ENCODE results near the gene KCNH6.

The KCNH6 gene

GRCh38 chr17:63563339-63563738 lies 40.2 kb downstream of the KCNH6 start:
- DNase-seq = no peak

- no peak for DNase-seq
Observed at GRCh38 chr17:63564562-63564961, 41.4 kb downstream of the KCNH6 start.

GRCh38 chr17:63567229-63567628 lies 44.1 kb downstream of the KCNH6 start:
- no peak for DNase-seq

- DNase-seq = no peak
Observed at GRCh38 chr17:63568563-63568962, 45.4 kb downstream of the KCNH6 start.

- peak in 1 of 2 donors; percentile 67 for DNase-seq
Observed at GRCh38 chr17:63571632-63572310, 48.6 kb downstream of the KCNH6 start.

- DNase-seq = no peak
Observed at GRCh38 chr17:63573634-63574033, 50.5 kb downstream of the KCNH6 start.

GRCh38 chr17:63578027-63578768 lies 55.0 kb downstream of the KCNH6 start:
- no peak for DNase-seq

- no peak for DNase-seq
Observed at GRCh38 chr17:63578769-63579111, 55.6 kb downstream of the KCNH6 start.

- no peak for DNase-seq
Observed at GRCh38 chr17:63579633-63580032, 56.5 kb downstream of the KCNH6 start.

GRCh38 chr17:63587770-63588169 lies 64.6 kb downstream of the KCNH6 start:
- no peak for DNase-seq

GRCh38 chr17:63588797-63589196 lies 65.6 kb downstream of the KCNH6 start:
- DNase-seq = no peak

GRCh38 chr17:63589646-63590045 lies 66.5 kb downstream of the KCNH6 start:
- DNase-seq = no peak

GRCh38 chr17:63592797-63593196 lies 69.6 kb downstream of the KCNH6 start:
- DNase-seq = no peak

GRCh38 chr17:63595132-63595531 lies 72.0 kb downstream of the KCNH6 start:
- DNase-seq = no peak
